Upper lobe of left lung (tissue), 6 donors: ENCODE results near the gene ACTA2. TPM values are rescaled to one million over a fixed set of nuclear protein-coding genes. Genes with fewer than 3 reads are reported as not detected.

Source experiments
- ATAC-seq, 2 donors: fragments of 200-7000 bp; cut with Tn5 transposase; one replicate each; pipeline ENCODE4 v1.9.1; 2022; ENCODE audit warnings: mild to moderate bottlenecking in 2 of 2, moderate library complexity in 2 of 2; ENCODE audit not compliant: low FRiP score in 2 of 2
- DNase-seq, 2 donors: peaks; one replicate each; pipeline ENCODE4 v3.0.0-alpha.2; 2019 to 2020
- H3K27ac ChIP-seq, 4 donors: fragments of 200-600 bp; sonication (generic); one replicate each; pipeline ENCODE4 v1.5.1; 2016 to 2019
- H3K27me3 ChIP-seq, 4 donors: fragments of 200-600 bp; sonication (generic); one replicate each; pipeline ENCODE4 v1.5.1; 2017 to 2019
- H3K36me3 ChIP-seq, 4 donors: fragments of 200-600 bp; sonication (generic); one replicate each; pipeline ENCODE4 v1.5.1; 2016 to 2019
- H3K4me1 ChIP-seq, 4 donors: fragments of 200-600 bp; sonication (generic); one replicate each; pipeline ENCODE4 v1.5.1; 2018 to 2019
- H3K4me3 ChIP-seq, 4 donors: fragments of 200-600 bp; sonication (generic); one replicate each; pipeline ENCODE4 v1.5.1; 2017 to 2019; ENCODE audit warnings: mild to moderate bottlenecking in 2 of 4, moderate library complexity in 1 of 4
- H3K9me3 ChIP-seq, 4 donors: fragments of 200-600 bp; sonication (generic); one replicate each; pipeline ENCODE4 v1.5.1; 2018 to 2019
- CTCF ChIP-seq, 6 experiments: fragments of 450-650 bp in 4 of 6; fragments of 200-600 bp in 2 of 6; sonication (generic) in 2 of 6; IDR thresholded peaks; one replicate each; pipeline ENCODE4 v1.5.1; 2016 to 2019; ENCODE audit warnings: antibody characterized with exemption in 6 of 6
- EP300 ChIP-seq, 4 donors: sonication (generic); formaldehyde crosslinking; IDR thresholded peaks; one replicate each; pipeline ENCODE4 v1.5.1; 2017; ENCODE audit warnings: antibody characterized with exemption in 4 of 4, control low read depth in 2 of 4
- POLR2A ChIP-seq, 4 donors: fragments of 450-650 bp; IDR thresholded peaks; one replicate each; pipeline ENCODE4 v1.5.1; 2016 to 2017; ENCODE audit warnings: antibody characterized with exemption in 4 of 4, mild to moderate bottlenecking in 2 of 4
- POLR2AphosphoS5 ChIP-seq, 2 donors: sonication (generic); formaldehyde crosslinking; IDR thresholded peaks; one replicate each; pipeline ENCODE4 v1.5.1; 2017; ENCODE audit warnings: antibody characterized with exemption in 2 of 2
- WGBS, 2 donors: methylation state at CpG; one replicate each; pipeline ENCODE4 v1.1.5; 2017 to 2018; 5-methylcytosine and 5-hydroxymethylcytosine counted together
- total RNA-seq, 6 donors: library from RNA; depleted of rRNA in 4 of 6; stranded (reverse); fragments of >200 nt in 4 of 6; gene quantifications; one replicate each; pipeline versions ENCODE4 v1.1.0 to v1.2.1, GENCODE V29; 2016 to 2021
- donor health status: DM: no; HTN: no; CAD: no; lungs with moderate emphysema.
- donor health status: DM: no; HTN: yes; CAD: no; lungs with severe emphysema.

The ACTA2 gene
- total RNA-seq, 6 donors from 2014 or later = 94.3 to 328 (median 186) TPM

- 64 to 100% methylated on average over 1 of the region's 1 CpG for WGBS, 2 donors
- DNase-seq (no peak), ATAC-seq (no peak)
- Histone ChIP-seq H3K27me3 (no peaks in the 10 kb centered on the region), H3K27ac (peak overlapping the region in 2 of 4 donors; percentile 42 to 51), H3K9me3 (no peaks in the 10 kb centered on the region), H3K36me3 (no peaks in the 10 kb centered on the region), H3K4me1 (peaks cover 30 to 73% (median 47%) of the 10 kb centered on the region in 4 donors), H3K4me3 (no peak overlapping the region)
- no peak for TF ChIP-seq POLR2A (IDR thresholded peaks at IDR 0.05)
- TF ChIP-seq POLR2AphosphoS5 (IDR thresholded peaks at IDR 0.05) = no peak
- TF ChIP-seq CTCF (IDR thresholded peaks at IDR 0.05) = no peak
- no peak for TF ChIP-seq EP300 (IDR thresholded peaks at IDR 0.05)
These were observed 44.4 kb upstream of the ACTA2 start for GRCh38 chr10:88996927-88997326.

GRCh38 chr10:88995156-88995876, 42.7 kb upstream of the ACTA2 start:
- Histone ChIP-seq H3K4me3 (peak overlapping the region in 1 of 4 donors; percentile 7), H3K36me3 (no peaks in the 10 kb centered on the region), H3K4me1 (peaks cover 28 to 62% (median 38%) of the 10 kb centered on the region in 4 donors), H3K27me3 (no peaks in the 10 kb centered on the region), H3K9me3 (no peaks in the 10 kb centered on the region), H3K27ac (peak overlapping the region in 3 of 4 donors; percentile 48 to 66 (median 54))
- WGBS, 2 donors = 73 to 75% methylated on average over 7 of the region's 7 CpGs
- TF ChIP-seq CTCF (IDR thresholded peaks at IDR 0.05) (no peak), POLR2A (IDR thresholded peaks at IDR 0.05) (no peak), POLR2AphosphoS5 (IDR thresholded peaks at IDR 0.05) (no peak), EP300 (IDR thresholded peaks at IDR 0.05) (no peak)
- ATAC-seq (no peak), DNase-seq (no peak)

DNA sequence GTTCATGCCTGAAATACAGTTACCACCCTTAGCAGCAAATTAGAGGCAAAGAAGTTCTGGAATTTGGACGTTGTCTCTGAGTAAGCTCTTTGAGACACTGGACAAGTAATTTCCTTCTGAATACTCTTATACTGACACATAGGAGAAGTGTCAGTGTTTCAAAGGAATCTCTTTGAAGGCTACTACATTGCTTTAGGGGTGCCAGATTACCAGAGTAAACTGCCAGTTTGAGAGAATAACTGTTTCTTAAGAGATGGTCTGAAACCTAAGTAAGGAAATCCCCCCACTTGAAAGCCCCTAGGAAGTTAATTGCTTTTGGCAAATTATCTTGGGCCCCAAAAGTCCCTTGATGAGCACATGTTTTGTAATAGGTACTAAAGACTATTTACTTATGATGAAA, 41.4 kb upstream of the ACTA2 start:
- DNase-seq (no peak), ATAC-seq (no peak)
- H3K4me3 ChIP-seq = peak overlapping the region in 2 of 4 donors; percentile 77 to 86
- H3K27ac ChIP-seq = peak overlapping the region; percentile 24 to 99 (median 75)
- TF ChIP-seq CTCF (IDR thresholded peaks at IDR 0.05) = no peak
- TF ChIP-seq EP300 (IDR thresholded peaks at IDR 0.05) = no peak
- TF ChIP-seq POLR2AphosphoS5 (IDR thresholded peaks at IDR 0.05) = no peak
- TF ChIP-seq POLR2A (IDR thresholded peaks at IDR 0.05) = no peak
- H3K4me1 ChIP-seq = peaks cover 32 to 69% (median 42%) of the 10 kb centered on the region in 4 donors
- no peaks in the 10 kb centered on the region for H3K36me3 ChIP-seq
- no peaks in the 10 kb centered on the region for H3K27me3 ChIP-seq
- WGBS, 2 donors = 8 to 17% methylated on average over 1 of the region's 1 CpG
- H3K9me3 ChIP-seq = no peaks in the 10 kb centered on the region

DNA sequence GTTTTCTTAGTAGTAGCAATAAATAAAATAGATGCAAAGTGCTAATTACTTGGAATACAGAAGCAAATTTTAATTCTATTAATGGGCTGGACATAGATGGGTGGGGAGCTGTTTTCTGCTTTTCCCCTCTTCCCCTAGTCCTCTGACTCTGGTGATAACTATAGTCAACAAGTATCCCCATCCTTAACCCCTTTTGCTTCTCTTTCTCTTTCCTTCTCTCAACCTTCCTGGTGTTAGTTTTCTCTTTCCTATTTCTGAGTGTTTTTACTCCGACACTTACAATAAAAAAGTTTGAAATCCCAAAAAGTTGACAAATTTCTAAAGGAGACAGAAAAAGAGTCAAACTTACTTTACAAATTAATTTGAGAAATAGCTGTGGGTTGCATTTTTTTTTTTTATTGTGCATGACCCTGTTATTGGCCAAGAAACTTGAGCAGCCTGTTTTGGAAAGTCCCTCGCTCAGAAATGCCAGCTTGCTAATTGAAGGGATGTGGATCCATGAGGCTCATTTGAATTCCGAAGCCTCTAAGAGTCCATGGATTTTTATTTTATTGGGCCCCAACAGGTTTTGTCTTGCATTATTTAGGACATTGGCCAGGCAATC, 40.5 kb upstream of the ACTA2 start:
- Histone ChIP-seq H3K4me1 (peaks cover 29 to 65% (median 46%) of the 10 kb centered on the region in 4 donors), H3K27me3 (no peaks in the 10 kb centered on the region), H3K4me3 (peak overlapping the region; percentile 13 to 86 (median 73)), H3K9me3 (no peaks in the 10 kb centered on the region), H3K36me3 (no peaks in the 10 kb centered on the region), H3K27ac (peak overlapping the region; percentile 24 to 99 (median 98))
- 56 to 71% methylated on average over 3 of the region's 3 CpGs for WGBS, 2 donors
- TF ChIP-seq CTCF (IDR thresholded peaks at IDR 0.05) (no peak), EP300 (IDR thresholded peaks at IDR 0.05) (no peak), POLR2AphosphoS5 (IDR thresholded peaks at IDR 0.05) (no peak), POLR2A (IDR thresholded peaks at IDR 0.05) (no peak)
- ATAC-seq (no peak), DNase-seq (no peak)
